SK-N-SH (cell line): ENCODE results near the gene KYNU.

Source experiments
- CTCF ChIP-seq: fragments of 200-600 bp; sonication (generic); IDR thresholded peaks from 2 replicates; pipeline ENCODE4 v1.6.1; 2017; ENCODE audit warnings: antibody characterized with exemption, mild to moderate bottlenecking, moderate library complexity
- EP300 ChIP-seq, 2 experiments: IDR thresholded peaks; 2 replicates each; pipeline versions ENCODE4 v1.4.0 to v1.6.1; 2012; ENCODE audit warnings: borderline replicate concordance in 1 of 2, low read depth in 1 of 2, low read length in 1 of 2
- GABPA ChIP-seq: IDR thresholded peaks from 2 replicates; pipeline ENCODE4 v1.4.0; 2012; ENCODE audit warnings: low read depth, mild to moderate bottlenecking
- MAX ChIP-seq: IDR thresholded peaks from 2 replicates; pipeline ENCODE4 v1.4.0; 2012; ENCODE audit warnings: low read depth
- MEF2A ChIP-seq: IDR thresholded peaks from 2 replicates; pipeline ENCODE4 v1.4.0; 2012; ENCODE audit warnings: low read depth, borderline replicate concordance
- NFIC ChIP-seq: IDR thresholded peaks from 2 replicates; pipeline ENCODE4 v1.4.0; 2012; ENCODE audit warnings: borderline replicate concordance
- NRF1 ChIP-seq: IDR thresholded peaks from 2 replicates; pipeline ENCODE4 v1.6.1; 2012; ENCODE audit warnings: low read depth, mild to moderate bottlenecking, low read length
- POLR2AphosphoS5 ChIP-seq: IDR thresholded peaks from 2 replicates; pipeline ENCODE4 v1.6.1; 2012; ENCODE audit warnings: low read depth, low read length
- RAD21 ChIP-seq: IDR thresholded peaks from 2 replicates; pipeline ENCODE4 v1.6.1; 2012; ENCODE audit warnings: mild to moderate bottlenecking, low read length
- SIN3A ChIP-seq: IDR thresholded peaks from 2 replicates; pipeline ENCODE4 v1.6.1; 2012; ENCODE audit warnings: low read depth, mild to moderate bottlenecking, low read length, moderate library complexity, borderline replicate concordance
- TAF1 ChIP-seq: IDR thresholded peaks from 2 replicates; pipeline ENCODE4 v1.6.1; 2012; ENCODE audit warnings: low read depth, mild to moderate bottlenecking, low read length, moderate library complexity, borderline replicate concordance
- TCF12 ChIP-seq: IDR thresholded peaks from 2 replicates; pipeline ENCODE4 v1.4.0; 2012
- USF2 ChIP-seq: fragments of 150-350 bp; IDR thresholded peaks from 2 replicates; pipeline ENCODE4 v1.6.1; 2017; ENCODE audit warnings: antibody characterized with exemption, low read length, low read depth, borderline replicate concordance

- TF ChIP-seq GABPA (no peak), NFIC (no peak), CTCF (no peak), MAX (no peak), POLR2AphosphoS5 (no peak), EP300 (IDR thresholded peaks at IDR 0.05; ENCODE audit: borderline replicate concordance in 1 of 2, low read depth in 1 of 2, low read length in 1 of 2) (no peak), USF2 (no peak), TAF1 (no peak), NRF1 (no peak), SIN3A (no peak), MEF2A (no peak), RAD21 (no peak), TCF12 (no peak)
These were observed 59.9 kb downstream of the KYNU start for GRCh38 chr2:142937347-142937746.
